ENCODE results near the gene ITGA7. TPM values are rescaled to one million over a fixed set of nuclear protein-coding genes. Genes with fewer than 3 reads are reported as not detected.

ITGA7 gene
- total RNA-seq, 2 experiments from 2014 or later, result 3.3 to 3.7 TPM

DNA sequence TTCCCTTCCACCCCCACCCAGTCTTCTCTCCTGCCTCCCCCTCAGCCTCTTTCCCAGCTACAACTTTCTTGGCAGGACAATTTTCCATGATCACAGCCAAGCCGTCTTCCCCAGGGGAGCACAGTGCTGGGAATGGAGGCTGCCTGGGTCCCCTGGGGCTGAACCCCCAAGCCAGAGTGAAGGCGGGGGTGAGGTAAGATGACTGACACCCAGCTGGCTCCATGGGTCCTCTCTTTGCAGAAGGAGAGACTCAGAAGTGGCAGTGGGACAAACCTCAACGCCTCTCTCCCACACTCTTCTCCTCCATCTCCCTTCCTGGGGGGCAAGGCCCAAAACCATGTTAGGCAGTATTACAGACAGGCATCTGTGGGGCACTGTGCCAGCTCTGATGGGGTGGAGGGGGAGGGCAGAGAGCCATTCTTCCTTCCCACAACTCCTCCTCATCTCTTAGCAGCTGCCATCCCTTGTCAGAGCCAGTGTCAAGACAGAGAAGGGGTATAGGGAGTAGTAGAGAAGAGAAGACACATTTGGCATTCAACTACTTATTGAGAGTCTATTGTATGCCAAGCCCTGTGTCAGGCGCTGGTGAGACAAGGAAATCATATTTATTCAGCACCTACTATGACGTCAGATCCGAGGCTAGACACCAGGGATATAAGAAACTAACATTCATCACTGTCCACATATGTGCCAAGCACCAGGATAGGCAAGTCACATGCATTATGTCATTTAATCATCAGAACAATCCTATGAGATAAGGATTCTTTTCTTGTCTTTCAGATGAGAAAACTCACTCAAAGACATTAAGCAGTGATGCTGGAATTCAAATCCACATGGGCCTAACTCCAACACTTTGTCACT lies 3.6 kb downstream of the ITGA7 start:
- DNase-seq, result no peak
- H3K4me1 Mint-ChIP-seq, result peaks cover 12% of the 10 kb centered on the region
- H3K27me3 Mint-ChIP-seq, result peaks cover 22% of the 10 kb centered on the region
- no peak overlapping the region for H3K27ac Mint-ChIP-seq
- no peak overlapping the region for H3K4me3 Mint-ChIP-seq
- no peaks in the 10 kb centered on the region for H3K36me3 Mint-ChIP-seq
- no peaks in the 10 kb centered on the region for H3K9me3 Mint-ChIP-seq

DNA sequence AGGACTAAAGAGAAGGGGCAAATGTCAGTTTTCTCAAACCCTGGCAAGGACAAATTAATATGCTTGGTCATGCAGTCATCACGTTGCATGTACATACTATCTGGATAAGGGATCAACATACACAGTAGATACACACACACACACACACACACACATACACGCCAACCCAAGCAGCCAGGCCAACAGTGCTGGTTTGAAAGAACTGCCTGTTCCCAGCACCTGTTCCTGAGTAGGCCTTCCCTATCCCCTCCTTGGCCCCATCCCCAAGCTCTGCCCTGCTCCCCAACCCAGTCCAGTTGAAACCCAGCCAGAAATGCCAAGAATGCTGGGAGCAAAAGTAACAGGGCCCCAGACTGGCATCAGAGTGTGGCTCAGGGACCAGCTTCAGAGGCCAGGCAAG lies 4.4 kb downstream of the ITGA7 start:
- H3K4me1 Mint-ChIP-seq, result peaks cover 8% of the 10 kb centered on the region
- DNase-seq, result no peak

DNA sequence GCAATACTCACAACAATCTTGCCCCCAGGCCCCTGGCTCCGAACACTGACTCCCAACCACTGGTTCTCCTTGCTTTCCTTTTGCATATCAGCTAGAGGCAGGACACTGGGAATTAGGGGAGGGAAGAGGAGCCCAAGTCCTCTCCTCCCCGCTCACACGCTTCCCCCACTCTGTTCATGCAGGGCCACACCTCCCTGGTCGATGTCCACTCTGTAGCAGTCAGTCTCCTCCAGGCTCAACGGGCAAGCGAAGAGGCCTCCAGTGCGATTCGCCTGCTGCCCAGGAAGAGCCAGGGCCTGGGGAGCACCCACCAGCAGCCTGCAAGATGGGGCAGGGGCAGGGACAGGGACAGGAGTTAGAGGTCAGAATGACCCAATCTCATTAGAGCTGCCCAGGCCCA lies 4.8 kb downstream of the ITGA7 start:
- no peak for DNase-seq
- Mint-ChIP-seq H3K27me3 (peaks cover 10% of the 10 kb centered on the region), H3K9me3 (no peaks in the 10 kb centered on the region), H3K27ac (no peak overlapping the region), H3K4me3 (no peak overlapping the region), H3K36me3 (no peaks in the 10 kb centered on the region), H3K4me1 (peaks cover 5% of the 10 kb centered on the region)

More for the DNA sequence above, 4.4 kb downstream of the ITGA7 start:
- Mint-ChIP-seq H3K27me3 (peaks cover 13% of the 10 kb centered on the region), H3K4me3 (no peak overlapping the region), H3K27ac (no peak overlapping the region), H3K9me3 (no peaks in the 10 kb centered on the region), H3K36me3 (no peaks in the 10 kb centered on the region)

DNA sequence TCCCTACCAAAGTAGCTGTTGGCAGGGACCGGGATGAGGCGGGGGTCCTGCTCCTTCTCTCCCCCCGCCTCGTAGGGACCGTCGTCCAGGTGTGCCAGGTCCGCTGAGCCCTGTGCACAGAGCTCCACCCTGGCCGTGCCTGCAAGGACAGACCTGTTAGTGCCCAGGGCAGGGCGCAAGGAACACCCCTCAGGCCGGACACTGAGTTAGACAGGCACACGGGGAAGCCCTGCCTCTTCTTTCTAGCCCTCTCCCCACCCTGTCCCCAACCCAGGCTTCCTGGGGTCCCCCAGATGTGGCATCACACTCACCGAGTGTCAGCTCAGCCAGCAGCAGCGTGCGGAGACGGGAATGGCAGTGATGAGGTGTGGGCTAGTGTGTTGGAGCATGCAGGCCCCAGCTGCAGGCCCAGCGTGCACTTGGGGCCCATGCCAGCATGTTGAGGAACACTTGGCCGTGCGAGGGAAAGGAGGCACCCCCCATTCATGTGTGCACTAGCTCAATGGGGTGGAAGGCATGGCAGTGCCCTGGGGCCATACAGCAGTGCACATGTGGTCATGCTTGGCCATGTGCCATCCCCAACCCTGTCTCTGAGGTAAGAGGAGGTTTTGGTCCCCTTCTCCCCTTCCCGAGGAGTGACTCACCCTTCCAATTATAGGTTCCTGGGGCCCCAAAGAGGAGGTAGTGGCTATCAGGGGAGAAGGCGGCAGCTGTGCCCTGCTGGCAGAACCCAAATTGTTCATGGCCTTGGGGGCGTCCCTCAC lies 7.3 kb downstream of the ITGA7 start:
- no peaks in the 10 kb centered on the region for H3K27me3 Mint-ChIP-seq
- no peaks in the 10 kb centered on the region for H3K36me3 Mint-ChIP-seq
- H3K4me3 Mint-ChIP-seq, result no peak overlapping the region
- H3K27ac Mint-ChIP-seq, result no peak overlapping the region
- no peak for DNase-seq
- no peaks in the 10 kb centered on the region for H3K4me1 Mint-ChIP-seq
- no peaks in the 10 kb centered on the region for H3K9me3 Mint-ChIP-seq

DNA sequence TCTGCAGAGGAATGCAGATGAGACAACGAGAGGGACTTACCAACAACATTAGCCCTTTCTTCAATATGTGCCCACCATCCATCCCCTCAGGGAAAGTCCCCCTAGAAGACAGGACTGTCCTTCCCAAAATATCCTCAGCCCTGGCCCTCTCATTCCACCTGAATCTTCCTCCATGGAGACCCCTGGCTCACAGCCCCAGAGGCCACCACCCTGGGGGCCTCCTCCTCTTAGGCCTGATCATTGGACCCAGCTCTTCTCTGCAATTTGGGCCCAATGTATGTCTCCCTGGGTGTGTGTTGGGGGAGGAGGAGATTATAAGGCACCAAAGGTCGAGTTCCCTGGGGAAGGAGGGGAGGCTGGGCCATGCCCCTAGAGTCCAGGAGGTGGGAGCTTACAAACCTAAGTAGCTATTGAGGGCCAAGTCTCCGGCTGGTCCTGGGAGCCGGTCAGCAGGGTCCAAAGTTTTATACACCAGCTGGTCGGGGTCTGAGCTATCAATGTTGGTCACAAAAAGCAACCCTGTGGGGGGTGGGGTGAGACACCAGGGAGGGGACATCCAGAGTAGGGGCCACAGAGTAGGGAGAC lies 8.1 kb downstream of the ITGA7 start:
- no peak overlapping the region for H3K27ac Mint-ChIP-seq
- no peak for DNase-seq
- H3K27me3 Mint-ChIP-seq, result no peaks in the 10 kb centered on the region
- H3K4me1 Mint-ChIP-seq, result no peaks in the 10 kb centered on the region
- no peak overlapping the region for H3K4me3 Mint-ChIP-seq
- no peaks in the 10 kb centered on the region for H3K36me3 Mint-ChIP-seq
- H3K9me3 Mint-ChIP-seq, result no peaks in the 10 kb centered on the region

DNA sequence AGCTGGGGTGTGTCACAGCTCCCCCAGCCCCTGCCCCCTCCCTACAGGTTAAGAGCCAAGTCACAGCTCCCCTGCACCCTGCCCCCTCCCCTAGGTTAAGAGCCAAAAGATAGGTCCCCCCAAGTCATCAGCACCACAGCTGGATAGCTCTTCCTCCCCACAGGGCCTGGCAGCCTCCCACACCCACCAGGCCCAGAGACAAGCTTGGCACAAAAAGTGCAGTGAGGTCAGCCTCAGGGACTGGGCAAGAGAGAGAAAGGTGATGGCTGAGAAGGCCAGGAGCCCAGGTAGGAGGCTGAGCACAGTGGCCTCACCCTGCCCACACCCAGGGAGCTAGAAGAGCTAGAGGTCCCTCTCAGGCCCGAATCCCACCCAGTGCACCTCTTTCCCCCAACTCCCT lies 8.7 kb downstream of the ITGA7 start:
- Mint-ChIP-seq H3K9me3 (no peaks in the 10 kb centered on the region), H3K27ac (no peak overlapping the region), H3K36me3 (no peaks in the 10 kb centered on the region), H3K4me1 (no peaks in the 10 kb centered on the region), H3K27me3 (no peaks in the 10 kb centered on the region), H3K4me3 (no peak overlapping the region)
- no peak for DNase-seq

DNA sequence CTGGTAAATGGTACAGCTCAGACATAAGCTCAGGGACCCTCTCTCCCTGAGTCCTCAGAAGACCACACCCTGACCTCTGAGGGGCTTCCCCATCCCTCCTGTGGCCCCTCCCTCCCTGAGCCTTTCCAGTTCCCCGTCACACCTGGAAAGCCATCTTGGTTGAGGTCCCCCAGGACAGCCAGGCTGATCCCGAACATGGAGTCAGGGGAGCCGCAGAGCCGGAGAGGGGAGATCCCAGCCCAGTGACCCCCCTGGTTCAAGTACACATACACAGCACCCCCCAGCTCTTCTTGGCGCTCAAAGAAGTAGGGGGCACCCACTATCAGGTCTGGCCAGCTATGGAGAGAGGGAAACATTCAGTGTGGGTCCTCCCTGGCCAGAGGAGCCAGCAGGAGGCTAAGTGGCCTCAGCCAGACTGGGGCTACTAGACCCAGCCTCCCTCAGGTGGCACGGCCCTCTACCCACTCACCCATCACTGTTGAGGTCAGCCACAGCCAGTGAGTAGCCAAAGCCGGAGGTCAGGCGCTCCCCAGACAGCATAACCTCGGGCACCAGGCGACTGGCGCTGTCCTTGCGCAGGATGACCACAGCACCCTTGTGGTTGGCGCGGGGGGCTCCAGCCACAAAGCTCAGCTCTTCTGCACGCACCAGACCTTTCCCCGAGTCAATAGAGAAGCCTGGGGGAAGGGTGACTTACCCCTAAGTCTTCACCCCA lies 9.3 kb downstream of the ITGA7 start:
- H3K4me1 Mint-ChIP-seq, result no peaks in the 10 kb centered on the region
- DNase-seq, result no peak
- H3K4me3 Mint-ChIP-seq, result no peak overlapping the region
- H3K9me3 Mint-ChIP-seq, result no peaks in the 10 kb centered on the region
- no peaks in the 10 kb centered on the region for H3K36me3 Mint-ChIP-seq
- no peak overlapping the region for H3K27ac Mint-ChIP-seq
- no peaks in the 10 kb centered on the region for H3K27me3 Mint-ChIP-seq

DNA sequence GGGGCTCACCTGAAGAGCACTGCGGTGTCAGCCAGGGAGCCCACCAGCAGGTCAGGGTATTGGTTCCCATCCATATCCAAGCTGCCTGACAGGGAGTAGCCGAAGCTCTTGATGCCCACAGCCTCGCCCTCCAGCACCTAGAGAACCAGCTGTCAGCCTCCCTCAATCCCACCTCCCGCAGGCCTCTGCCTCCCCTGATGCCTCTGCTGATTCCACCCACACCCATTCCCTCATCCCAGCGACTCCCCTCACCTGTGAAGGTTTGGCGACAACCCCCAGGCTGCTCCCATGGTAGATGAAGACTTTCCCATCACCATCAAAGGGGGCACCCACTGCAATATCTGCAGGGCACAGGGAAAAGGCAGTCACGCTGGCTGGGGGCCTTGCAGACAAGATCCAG lies 10.0 kb downstream of the ITGA7 start:
- H3K4me1 Mint-ChIP-seq, result no peaks in the 10 kb centered on the region
- no peak for DNase-seq
- no peak overlapping the region for H3K27ac Mint-ChIP-seq
- no peaks in the 10 kb centered on the region for H3K27me3 Mint-ChIP-seq
- no peaks in the 10 kb centered on the region for H3K9me3 Mint-ChIP-seq
- no peak overlapping the region for H3K4me3 Mint-ChIP-seq
- no peaks in the 10 kb centered on the region for H3K36me3 Mint-ChIP-seq

DNA sequence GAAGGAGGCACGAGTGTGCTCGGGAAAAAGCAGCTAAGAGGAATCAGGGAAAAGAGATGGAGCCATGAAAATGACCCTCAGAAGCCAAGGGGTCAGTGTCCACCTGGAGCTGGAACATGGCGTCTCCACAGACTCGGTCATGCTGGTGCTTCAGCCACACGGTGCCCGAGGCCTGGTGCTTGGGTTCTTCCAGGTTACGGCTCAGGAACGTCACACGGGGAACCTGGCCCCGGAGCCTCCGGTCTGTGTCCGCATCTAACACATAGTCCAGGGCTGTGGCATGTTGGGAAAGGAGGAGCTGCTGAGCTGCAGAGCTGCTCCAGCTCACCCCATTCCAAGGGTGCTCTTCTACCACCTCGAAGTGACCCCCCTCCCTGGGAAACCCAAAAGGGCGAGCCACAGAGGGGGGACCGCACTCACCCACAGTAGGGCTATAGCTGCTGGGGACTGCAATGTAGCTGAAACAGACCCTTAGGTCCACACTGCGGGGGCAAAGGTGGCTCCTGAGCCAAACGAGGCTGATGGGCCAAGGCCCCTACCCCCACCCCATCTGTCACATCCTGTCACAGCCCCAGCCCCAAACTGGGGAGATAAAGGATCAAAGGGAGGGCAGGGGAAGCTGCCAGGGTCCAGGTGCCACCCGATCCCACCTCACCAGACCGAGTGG lies 10.8 kb downstream of the ITGA7 start:
- no peaks in the 10 kb centered on the region for H3K27me3 Mint-ChIP-seq
- no peaks in the 10 kb centered on the region for H3K9me3 Mint-ChIP-seq
- H3K36me3 Mint-ChIP-seq, result no peaks in the 10 kb centered on the region
- H3K4me3 Mint-ChIP-seq, result no peak overlapping the region
- H3K27ac Mint-ChIP-seq, result no peak overlapping the region
- no peak for DNase-seq
- H3K4me1 Mint-ChIP-seq, result no peaks in the 10 kb centered on the region

DNA sequence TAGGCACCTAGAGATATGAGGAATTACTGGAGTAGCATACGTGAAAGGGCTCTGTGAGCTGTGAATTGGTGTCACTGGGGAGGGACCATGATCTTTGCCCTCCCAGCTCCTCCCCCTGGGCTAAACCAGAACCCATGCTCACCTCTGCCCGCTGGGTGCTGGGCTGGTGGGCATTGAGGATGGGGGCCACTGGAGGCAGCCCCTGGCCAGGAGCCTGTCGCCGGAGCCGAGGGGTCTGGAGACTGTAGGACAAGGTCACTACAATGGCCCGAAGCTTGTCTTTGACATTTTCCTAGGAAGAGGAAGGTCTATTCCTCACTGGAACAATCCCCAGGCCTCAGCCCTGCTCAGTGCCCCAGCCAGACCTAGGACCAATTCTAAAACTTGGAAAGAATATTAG lies 11.6 kb downstream of the ITGA7 start:
- H3K27me3 Mint-ChIP-seq, result no peaks in the 10 kb centered on the region

DNA sequence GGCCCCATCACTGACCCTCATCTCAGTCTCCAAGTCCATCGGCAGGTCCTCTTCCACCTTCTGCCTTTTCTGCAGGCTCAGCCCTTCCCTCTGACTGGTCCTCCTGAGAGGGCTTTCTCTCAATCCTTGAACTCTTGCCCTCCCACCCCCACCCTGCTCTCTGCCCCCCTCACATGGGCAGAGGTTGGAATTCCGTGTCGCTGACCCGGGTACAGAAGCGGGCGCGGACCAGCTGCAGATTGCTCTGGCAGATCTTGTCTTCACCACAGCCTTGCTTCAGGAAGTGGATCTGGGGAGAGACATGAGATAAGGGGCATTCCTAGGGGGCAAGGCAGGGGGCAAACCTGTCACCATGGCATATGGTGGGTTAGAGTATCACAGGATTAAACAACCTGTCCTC lies 12.4 kb downstream of the ITGA7 start:
- Mint-ChIP-seq H3K4me3 (no peak overlapping the region), H3K36me3 (no peaks in the 10 kb centered on the region), H3K4me1 (no peaks in the 10 kb centered on the region), H3K27me3 (no peaks in the 10 kb centered on the region), H3K9me3 (no peaks in the 10 kb centered on the region), H3K27ac (no peak overlapping the region)
- DNase-seq, result no peak

More for the DNA sequence above, 11.6 kb downstream of the ITGA7 start:
- DNase-seq, result no peak
- H3K4me3 Mint-ChIP-seq, result no peak overlapping the region
- no peaks in the 10 kb centered on the region for H3K4me1 Mint-ChIP-seq
- no peaks in the 10 kb centered on the region for H3K9me3 Mint-ChIP-seq
- H3K36me3 Mint-ChIP-seq, result no peaks in the 10 kb centered on the region
- H3K27ac Mint-ChIP-seq, result no peak overlapping the region

DNA sequence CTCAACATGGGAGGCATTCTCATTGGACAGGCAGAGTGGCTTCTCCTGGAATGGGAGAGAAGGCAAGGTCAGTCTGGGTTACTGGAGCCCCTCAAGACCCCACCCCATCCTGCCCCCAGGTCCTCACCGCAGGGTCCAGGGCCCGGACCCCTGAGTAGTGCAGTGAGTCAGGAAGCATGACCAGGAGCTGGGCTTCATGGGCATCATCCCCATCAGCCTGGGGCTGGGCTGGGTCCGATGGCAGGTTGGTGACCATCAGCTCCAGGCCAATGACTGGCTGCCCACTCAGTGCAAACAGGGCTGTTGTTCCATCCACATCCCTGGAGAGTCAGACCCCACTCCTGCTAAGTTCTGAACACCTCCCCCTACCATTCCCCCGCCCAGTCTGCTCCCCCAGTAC lies 13.1 kb downstream of the ITGA7 start:
- Mint-ChIP-seq H3K4me1 (no peaks in the 10 kb centered on the region), H3K27me3 (no peaks in the 10 kb centered on the region), H3K36me3 (no peaks in the 10 kb centered on the region), H3K27ac (no peak overlapping the region), H3K4me3 (no peak overlapping the region), H3K9me3 (no peaks in the 10 kb centered on the region)
- DNase-seq, result no peak

DNA sequence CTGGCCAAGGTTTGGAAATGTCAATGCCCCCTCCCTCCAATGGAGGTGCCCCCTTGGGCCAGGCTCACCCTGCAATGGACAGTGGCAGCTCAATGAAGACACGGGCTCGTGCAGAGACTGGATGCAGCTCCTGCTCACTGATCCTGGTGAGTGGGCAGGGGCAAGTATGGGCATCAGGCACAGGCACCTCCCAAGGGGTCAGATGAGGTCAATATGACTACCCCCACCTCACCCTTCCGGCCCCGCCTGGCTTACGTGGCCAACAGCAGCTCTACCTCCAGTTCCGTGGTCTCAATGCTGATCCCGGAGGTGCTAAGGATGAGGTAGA lies 13.6 kb downstream of the ITGA7 start:
- H3K27ac Mint-ChIP-seq, result no peak overlapping the region
- no peak for DNase-seq
- H3K27me3 Mint-ChIP-seq, result no peaks in the 10 kb centered on the region
- no peaks in the 10 kb centered on the region for H3K36me3 Mint-ChIP-seq
- H3K4me3 Mint-ChIP-seq, result no peak overlapping the region
- no peaks in the 10 kb centered on the region for H3K9me3 Mint-ChIP-seq
- no peaks in the 10 kb centered on the region for H3K4me1 Mint-ChIP-seq

DNA sequence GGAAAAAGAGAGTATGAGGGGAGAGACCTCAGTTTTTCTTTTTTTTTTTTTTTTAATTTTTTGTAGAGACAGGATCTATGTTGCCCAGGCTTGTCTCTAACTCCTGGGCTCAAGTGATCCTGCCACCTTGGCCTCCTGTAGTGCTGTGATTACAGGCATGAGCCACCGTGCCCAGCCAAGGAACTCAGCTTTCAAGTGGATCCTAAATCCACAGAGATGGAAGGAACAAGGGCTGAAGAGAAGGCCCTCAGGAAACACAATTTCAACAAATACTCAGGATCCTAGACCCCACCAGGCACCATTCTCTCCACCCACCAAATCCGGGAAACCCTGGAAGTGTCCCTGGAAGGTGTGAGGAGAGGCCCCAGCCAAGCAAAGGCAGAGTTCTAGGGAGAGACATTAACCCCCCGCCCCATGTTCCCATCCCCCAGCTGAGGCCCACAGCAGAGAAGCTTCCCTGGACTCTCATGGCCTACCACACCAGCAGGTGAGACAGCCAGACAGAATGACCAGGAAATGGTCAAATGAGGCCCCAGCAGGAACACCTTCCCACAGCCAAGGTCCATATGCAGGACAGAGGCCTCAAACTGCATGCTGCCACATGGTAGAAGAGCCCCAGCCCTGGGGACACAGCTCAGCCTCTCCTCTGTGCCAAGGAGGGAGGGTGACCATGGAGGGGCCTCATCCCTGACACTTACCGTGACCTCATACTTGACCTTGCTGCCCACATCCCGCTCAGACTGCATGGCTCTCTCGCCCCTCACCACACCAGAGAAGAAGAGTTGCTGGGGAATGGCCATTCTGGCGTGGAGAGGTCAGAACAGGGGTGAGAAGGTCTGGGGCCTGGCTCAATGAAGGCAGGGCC lies 14.1 kb downstream of the ITGA7 start:
- Mint-ChIP-seq H3K9me3 (no peaks in the 10 kb centered on the region), H3K36me3 (no peaks in the 10 kb centered on the region), H3K4me3 (no peak overlapping the region), H3K27me3 (no peaks in the 10 kb centered on the region), H3K27ac (no peak overlapping the region), H3K4me1 (no peaks in the 10 kb centered on the region)
- no peak for DNase-seq

Measured in activated naive CD8-positive, alpha-beta T cell treated with anti-CD3 and anti-CD28 coated beads for 36 hours (primary cell).